WTC11 (cell line): ENCODE results near the gene GRK6. TPM values are rescaled to one million over a fixed set of nuclear protein-coding genes. Genes with fewer than 3 reads are reported as not detected.

ENCODE experiments used
- AR ChIP-seq: fragments of 250-450 bp; sonication (Bioruptor Pico); IDR thresholded peaks from 2 replicates; pipeline ENCODE4 v1.9.0; 2021; ENCODE audit warnings: mild to moderate bottlenecking
- CBFB ChIP-seq: sonication (generic); formaldehyde crosslinking; IDR thresholded peaks from 2 replicates; pipeline ENCODE4 v1.8.1; 2022; ENCODE audit warnings: mild to moderate bottlenecking, low read depth, missing genetic modification reagents
- CTCF ChIP-seq: fragments of 200-600 bp; IDR thresholded peaks from 2 replicates; pipeline ENCODE4 v1.8.0; 2022; ENCODE audit warnings: antibody characterized with exemption
- E2F5 ChIP-seq: sonication (generic); formaldehyde crosslinking; IDR thresholded peaks from 2 replicates; pipeline ENCODE4 v1.8.1; 2022; ENCODE audit warnings: mild to moderate bottlenecking, moderate library complexity, missing genetic modification reagents
- FOXP1 ChIP-seq: sonication (generic); formaldehyde crosslinking; IDR thresholded peaks from 2 replicates; pipeline ENCODE4 v1.8.0; 2022; ENCODE audit warnings: missing genetic modification reagents, mild to moderate bottlenecking, moderate library complexity, borderline replicate concordance
- GTF2I ChIP-seq: fragments of 250-450 bp; sonication (Bioruptor Pico); conservative IDR thresholded peaks from 2 replicates; pipeline ENCODE4 v1.4.0; 2021; ENCODE audit warnings: mild to moderate bottlenecking
- NFE2L1 ChIP-seq: sonication (generic); formaldehyde crosslinking; IDR thresholded peaks from 2 replicates; pipeline ENCODE4 v1.8.1; 2023; ENCODE audit warnings: missing genetic modification reagents
- NR1H2 ChIP-seq: sonication (generic); formaldehyde crosslinking; IDR thresholded peaks from 2 replicates; pipeline ENCODE4 v1.9.0; 2021; ENCODE audit warnings: mild to moderate bottlenecking, moderate library complexity, missing genetic modification reagents
- PRDM15 ChIP-seq: sonication (generic); formaldehyde crosslinking; IDR thresholded peaks from 2 replicates; pipeline ENCODE4 v1.8.0; 2022; ENCODE audit warnings: missing genetic modification reagents
- RELA ChIP-seq: sonication (generic); formaldehyde crosslinking; IDR thresholded peaks from 2 replicates; pipeline ENCODE4 v1.8.1; 2022; ENCODE audit warnings: missing genetic modification reagents, mild to moderate bottlenecking, borderline replicate concordance
- RORB ChIP-seq: fragments of 250-450 bp; sonication (Bioruptor Pico); IDR thresholded peaks from 2 replicates; pipeline ENCODE4 v1.9.0; 2021; ENCODE audit warnings: mild to moderate bottlenecking
- STAT6 ChIP-seq: sonication (generic); formaldehyde crosslinking; conservative IDR thresholded peaks from 2 replicates; pipeline ENCODE4 v1.8.1; 2023; ENCODE audit warnings: mild to moderate bottlenecking, low read depth, missing genetic modification reagents, moderate library complexity
- TEAD1 ChIP-seq: sonication (generic); formaldehyde crosslinking; IDR thresholded peaks from 2 replicates; pipeline ENCODE4 v1.8.0; 2022; ENCODE audit warnings: mild to moderate bottlenecking, missing genetic modification reagents
- ZNF317 ChIP-seq: sonication (generic); formaldehyde crosslinking; IDR thresholded peaks from 2 replicates; pipeline ENCODE4 v1.8.1; 2023; ENCODE audit warnings: low read depth, mild to moderate bottlenecking, moderate library complexity, missing genetic modification reagents, borderline replicate concordance
- ZNF512 ChIP-seq: sonication (generic); formaldehyde crosslinking; IDR thresholded peaks from 2 replicates; pipeline ENCODE4 v1.8.1; 2022; ENCODE audit warnings: missing genetic modification reagents, borderline replicate concordance
- total RNA-seq: library from RNA; stranded (reverse); gene quantifications from 3 replicates; pipeline ENCODE4 v1.2.3, GENCODE V29; 2021
- TF ChIP-seq, protein P1 (sequence below): sonication (generic); formaldehyde crosslinking; IDR thresholded peaks from 2 replicates; pipeline ENCODE4 v1.8.1; 2023; ENCODE audit warnings: mild to moderate bottlenecking, moderate library complexity, missing genetic modification reagents
- TF ChIP-seq, protein P2 (sequence below): sonication (generic); formaldehyde crosslinking; IDR thresholded peaks from 2 replicates; pipeline ENCODE4 v1.8.0; 2023; ENCODE audit warnings: missing genetic modification reagents
- TF ChIP-seq, protein P3 (sequence below): fragments of 250-450 bp; sonication (Bioruptor Pico); conservative IDR thresholded peaks from 2 replicates; pipeline ENCODE4 v1.9.0; 2021; ENCODE audit warnings: mild to moderate bottlenecking

GRK6 gene
- total RNA-seq, 1 experiment from 2014 or later: 69.2 TPM

DNA sequence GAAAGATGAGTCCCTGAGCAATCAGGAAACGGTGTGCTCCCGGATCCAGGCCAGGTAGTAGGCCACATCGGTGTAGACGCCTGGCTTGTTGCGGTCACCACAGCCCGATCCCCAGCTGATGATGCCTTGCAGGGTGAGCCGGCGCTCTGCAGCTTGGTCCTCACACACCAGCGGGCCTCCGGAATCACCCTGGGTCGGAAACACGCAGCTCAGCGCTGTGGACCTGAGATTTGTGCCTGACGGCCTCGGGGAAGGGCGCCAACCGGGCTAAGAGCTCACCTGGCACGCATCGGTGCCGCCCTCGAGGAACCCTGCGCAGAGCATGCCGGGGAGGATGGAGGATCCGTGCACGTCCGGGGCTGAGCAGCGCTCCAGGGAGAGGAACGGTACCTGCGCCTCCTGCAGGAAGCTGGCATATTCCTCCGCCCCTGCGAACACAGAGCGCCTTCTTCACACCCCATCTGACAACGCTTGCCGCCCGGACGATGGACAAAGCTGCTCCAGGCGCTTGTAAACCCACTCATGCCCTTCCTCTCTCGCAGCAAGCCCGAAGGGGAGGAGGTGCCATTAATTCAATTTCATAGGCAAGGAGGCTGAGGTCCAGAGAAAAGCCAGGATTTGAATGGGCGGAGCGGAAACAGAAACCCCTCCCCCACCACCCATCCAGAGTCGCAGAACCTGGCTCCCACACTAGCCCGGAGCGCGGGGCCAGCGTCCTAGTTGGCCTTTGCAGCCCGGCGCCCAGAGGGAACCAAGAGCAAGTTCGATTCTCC lies 24.0 kb upstream of the GRK6 start (continued):
- TF ChIP-seq, protein P1, sequence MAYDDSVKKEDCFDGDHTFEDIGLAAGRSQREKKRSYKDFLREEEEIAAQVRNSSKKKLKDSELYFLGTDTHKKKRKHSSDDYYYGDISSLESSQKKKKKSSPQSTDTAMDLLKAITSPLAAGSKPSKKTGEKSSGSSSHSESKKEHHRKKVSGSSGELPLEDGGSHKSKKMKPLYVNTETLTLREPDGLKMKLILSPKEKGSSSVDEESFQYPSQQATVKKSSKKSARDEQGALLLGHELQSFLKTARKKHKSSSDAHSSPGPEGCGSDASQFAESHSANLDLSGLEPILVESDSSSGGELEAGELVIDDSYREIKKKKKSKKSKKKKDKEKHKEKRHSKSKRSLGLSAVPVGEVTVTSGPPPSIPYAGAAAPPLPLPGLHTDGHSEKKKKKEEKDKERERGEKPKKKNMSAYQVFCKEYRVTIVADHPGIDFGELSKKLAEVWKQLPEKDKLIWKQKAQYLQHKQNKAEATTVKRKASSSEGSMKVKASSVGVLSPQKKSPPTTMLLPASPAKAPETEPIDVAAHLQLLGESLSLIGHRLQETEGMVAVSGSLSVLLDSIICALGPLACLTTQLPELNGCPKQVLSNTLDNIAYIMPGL (CRISPR knock-in tag): peak; percentile 93
- TF ChIP-seq PRDM15: peak; percentile 65; the same call in 1 of the 2 replicates
- TF ChIP-seq, protein P2, sequence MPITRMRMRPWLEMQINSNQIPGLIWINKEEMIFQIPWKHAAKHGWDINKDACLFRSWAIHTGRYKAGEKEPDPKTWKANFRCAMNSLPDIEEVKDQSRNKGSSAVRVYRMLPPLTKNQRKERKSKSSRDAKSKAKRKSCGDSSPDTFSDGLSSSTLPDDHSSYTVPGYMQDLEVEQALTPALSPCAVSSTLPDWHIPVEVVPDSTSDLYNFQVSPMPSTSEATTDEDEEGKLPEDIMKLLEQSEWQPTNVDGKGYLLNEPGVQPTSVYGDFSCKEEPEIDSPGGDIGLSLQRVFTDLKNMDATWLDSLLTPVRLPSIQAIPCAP (CRISPR knock-in tag): peak; percentile 97
- TF ChIP-seq AR (CRISPR knock-in tag): no peak
- TF ChIP-seq TEAD1 (CRISPR knock-in tag): peak; percentile 90
- TF ChIP-seq GTF2I: no peak
- TF ChIP-seq, protein P3, sequence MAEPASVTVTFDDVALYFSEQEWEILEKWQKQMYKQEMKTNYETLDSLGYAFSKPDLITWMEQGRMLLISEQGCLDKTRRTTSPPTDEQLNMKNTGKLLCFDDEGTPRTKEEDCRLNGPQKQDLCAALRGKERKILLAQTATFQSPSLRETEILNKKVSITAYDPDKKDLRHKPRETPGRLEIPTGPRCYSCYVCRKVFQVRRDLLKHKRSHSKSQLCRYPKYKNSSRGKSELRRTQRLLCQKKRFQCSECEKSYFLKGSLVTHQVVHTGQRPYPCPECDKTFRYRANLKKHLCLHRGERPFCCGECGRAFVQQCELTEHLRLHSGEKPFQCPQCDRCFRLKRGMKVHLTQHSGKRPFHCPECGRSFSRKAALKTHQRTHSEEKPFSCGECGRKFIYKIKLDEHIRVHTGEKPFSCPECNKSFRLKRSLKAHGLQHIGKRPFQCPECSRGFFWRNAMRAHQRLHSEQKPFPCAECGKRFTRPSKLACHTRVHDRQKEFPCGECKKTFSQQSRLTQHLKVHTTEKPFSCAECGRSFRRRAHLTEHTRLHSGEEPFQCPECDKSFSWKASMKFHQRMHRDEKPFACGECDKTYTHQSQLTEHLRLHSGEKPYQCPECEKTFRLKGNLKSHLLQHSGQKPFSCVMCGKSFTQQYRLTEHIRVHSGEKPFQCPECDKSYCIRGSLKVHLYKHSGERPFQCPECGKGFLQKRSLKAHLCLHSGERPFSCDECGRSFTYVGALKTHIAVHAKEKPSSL (CRISPR knock-in tag): no peak
- TF ChIP-seq ZNF317 (CRISPR knock-in tag): peak; percentile 57; the same call in 1 of the 2 replicates
- TF ChIP-seq ZNF512: no peak
- peak; percentile 99 for TF ChIP-seq FOXP1 (CRISPR knock-in tag)
- TF ChIP-seq E2F5: 0 out of 2 replicates have a peak, but pooled peaks have one; percentile 54
- peak; percentile 41; the same call in 1 of the 2 replicates for TF ChIP-seq CBFB (CRISPR knock-in tag)
- peak; percentile 88; the same call in 1 of the 2 replicates for TF ChIP-seq RELA
- no peak for TF ChIP-seq NR1H2
- no peak for TF ChIP-seq RORB (CRISPR knock-in tag)
- TF ChIP-seq STAT6: no peak
- TF ChIP-seq NFE2L1 (CRISPR knock-in tag): peak; percentile 98
- no peak for TF ChIP-seq CTCF
